NCI-H187 (cell line): ENCODE results near the gene FBRSL1.

ENCODE experiments used
- DNase-seq, 2 experiments: peaks; one replicate each; lab custom pipeline; 2025; lab: John Stamatoyannopoulos, UW

Gene FBRSL1

GRCh38 chr12:132511516-132512196, 21.7 kb downstream of the FBRSL1 start:
- no peak for DNase-seq

GRCh38 chr12:132512197-132513069, 22.5 kb downstream of the FBRSL1 start:
- no peak for DNase-seq

- no peak for DNase-seq
Measured at GRCh38 chr12:132513070-132513398, 23.1 kb downstream of the FBRSL1 start.

GRCh38 chr12:132513458-132514135, 23.6 kb downstream of the FBRSL1 start:
- DNase-seq = no peak

GRCh38 chr12:132514216-132514820, 24.4 kb downstream of the FBRSL1 start:
- DNase-seq = no peak

GRCh38 chr12:132514838-132515237, 24.9 kb downstream of the FBRSL1 start:
- no peak for DNase-seq

- DNase-seq = no peak
Measured at GRCh38 chr12:132516095-132517012, 26.4 kb downstream of the FBRSL1 start.

- DNase-seq = no peak
Measured at GRCh38 chr12:132517013-132517739, 27.2 kb downstream of the FBRSL1 start.

GRCh38 chr12:132517740-132518100, 27.8 kb downstream of the FBRSL1 start:
- DNase-seq = no peak

GRCh38 chr12:132518354-132518992, 28.5 kb downstream of the FBRSL1 start:
- no peak for DNase-seq

GRCh38 chr12:132520421-132521199, 30.7 kb downstream of the FBRSL1 start:
- DNase-seq = peak in 1 of 2 experiments; percentile 14

GRCh38 chr12:132521200-132521580, 31.2 kb downstream of the FBRSL1 start:
- DNase-seq = no peak

- no peak for DNase-seq
Measured at GRCh38 chr12:132521712-132522292, 31.9 kb downstream of the FBRSL1 start.

GRCh38 chr12:132522592-132523380, 32.8 kb downstream of the FBRSL1 start:
- DNase-seq = peak in 1 of 2 experiments; percentile 34

- no peak for DNase-seq
Measured at GRCh38 chr12:132523576-132524331, 33.8 kb downstream of the FBRSL1 start.

GRCh38 chr12:132524405-132524804, 34.5 kb downstream of the FBRSL1 start:
- no peak for DNase-seq
